Measurements from ENCODE around the gene C1orf21.

The C1orf21 gene

GRCh38 chr1:184456189-184456588, 69.4 kb downstream of the C1orf21 start:
- no peak for DNase-seq

- DNase-seq, result no peak
These were observed 70.7 kb downstream of the C1orf21 start for GRCh38 chr1:184457500-184457899.

GRCh38 chr1:184461321-184461720, 74.5 kb downstream of the C1orf21 start:
- DNase-seq, result no peak

- no peak for DNase-seq
These were observed 75.3 kb downstream of the C1orf21 start for GRCh38 chr1:184462155-184462554.

- DNase-seq, result no peak
These were observed 76.2 kb downstream of the C1orf21 start for GRCh38 chr1:184462990-184463389.

GRCh38 chr1:184463680-184464079, 76.9 kb downstream of the C1orf21 start:
- no peak for DNase-seq

- no peak for DNase-seq
These were observed 77.9 kb downstream of the C1orf21 start for GRCh38 chr1:184464757-184465156.

- no peak for DNase-seq
These were observed 78.8 kb downstream of the C1orf21 start for GRCh38 chr1:184465489-184466146.

- DNase-seq, result no peak
These were observed 80.5 kb downstream of the C1orf21 start for GRCh38 chr1:184467295-184467694.

GRCh38 chr1:184469396-184469795, 82.6 kb downstream of the C1orf21 start:
- no peak for DNase-seq

GRCh38 chr1:184471686-184472085, 84.9 kb downstream of the C1orf21 start:
- no peak for DNase-seq

GRCh38 chr1:184472136-184472535, 85.3 kb downstream of the C1orf21 start:
- no peak for DNase-seq

GRCh38 chr1:184473176-184473966, 86.5 kb downstream of the C1orf21 start:
- DNase-seq, result peak; percentile 27

GRCh38 chr1:184476187-184476586, 89.4 kb downstream of the C1orf21 start:
- DNase-seq, result no peak

- no peak for DNase-seq
These were observed 92.8 kb downstream of the C1orf21 start for GRCh38 chr1:184479435-184480167.

- no peak for DNase-seq
These were observed 93.9 kb downstream of the C1orf21 start for GRCh38 chr1:184480736-184481135.

- no peak for DNase-seq
These were observed 95.3 kb downstream of the C1orf21 start for GRCh38 chr1:184482136-184482535.

GRCh38 chr1:184483101-184483683, 96.4 kb downstream of the C1orf21 start:
- DNase-seq, result no peak

GRCh38 chr1:184485751-184486723, 99.2 kb downstream of the C1orf21 start:
- DNase-seq, result no peak

GRCh38 chr1:184486761-184487445, 100.1 kb downstream of the C1orf21 start:
- no peak for DNase-seq

GRCh38 chr1:184487531-184488193, 100.8 kb downstream of the C1orf21 start:
- no peak for DNase-seq

Measured in eye (tissue), 1 donor.